SU-DHL-6 (cell line): ENCODE measurements around the gene TMEM9B.

Experiments
- CTCF ChIP-seq: fragments of 200-600 bp; sonication (generic); IDR thresholded peaks from one replicate; pipeline ENCODE4 v1.5.1; 2017; ENCODE audit warnings: antibody characterized with exemption, mild to moderate bottlenecking, low read length, moderate library complexity; ENCODE audit not compliant: insufficient read depth, poor library complexity, severe bottlenecking
- EZH2phosphoT487 ChIP-seq: fragments of 200-600 bp; sonication (generic), shearing (Covaris generic); conservative IDR thresholded peaks from 2 replicates; pipeline ENCODE4 v1.6.1; 2018; ENCODE audit warnings: mild to moderate bottlenecking, antibody characterized with exemption, low read length, moderate library complexity, mixed read lengths

GRCh38 chr11:8934742-8935488 is 29.3 kb downstream of the TMEM9B start:
- TF ChIP-seq CTCF (no peak), EZH2phosphoT487 (no peak)
